Left ventricle myocardium inferior (tissue), 1 donor: Measurements from ENCODE around the gene THSD1. TPM values are rescaled to one million over a fixed set of nuclear protein-coding genes. Genes with fewer than 3 reads are reported as not detected.
"Not testable (repeated sequence)": the region's sequence is repeated elsewhere in the genome, so short reads cannot be mapped to it uniquely, and the experiment has no call there.

Experiments
- DNase-seq: peaks from one replicate; pipeline ENCODE4 v3.0.0-alpha.2; 2020
- H3K27ac ChIP-seq: fragments of 200-600 bp; replicated peaks from 2 replicates; pipeline ENCODE4 v1.8.0; 2021
- H3K27me3 ChIP-seq: fragments of 200-600 bp; 2 replicates; pipeline ENCODE4 v1.8.0; 2021; ENCODE audit warnings: low read depth
- H3K36me3 ChIP-seq: fragments of 200-600 bp; 2 replicates; pipeline ENCODE4 v1.8.0; 2021
- H3K4me1 ChIP-seq: fragments of 200-600 bp; 2 replicates; pipeline ENCODE4 v1.8.0; 2021
- H3K4me3 ChIP-seq: fragments of 200-600 bp; 2 replicates; pipeline ENCODE4 v1.8.0; 2021; ENCODE audit warnings: mild to moderate bottlenecking, moderate library complexity
- H3K9me3 ChIP-seq: fragments of 200-600 bp; replicated peaks from 2 replicates; pipeline ENCODE4 v1.8.0; 2021
- intact Hi-C: fragments of 100-400 bp; cut with micrococcal nuclease; formaldehyde crosslinking; loops from one replicate; pipeline ENCODE4 v1.11.0; 2022
- total RNA-seq: library from RNA; stranded (reverse); fragmentation: NEBNext Ultra II Directional; extraction: Animal tissue kit (Norgen Biotek cat#: 25700); gene quantifications from one replicate; pipeline ENCODE4 v1.2.1, GENCODE V29; 2021
- TF ChIP-seq, protein P1 (sequence below): fragments of 200-600 bp; IDR thresholded peaks from 2 replicates; pipeline ENCODE4 v1.8.0; 2021; ENCODE audit warnings: antibody characterized with exemption, mild to moderate bottlenecking, borderline replicate concordance
- donor health status: DM: no; HTN: yes; CAD: no; lungs with severe emphysema.

The THSD1 gene
- total RNA-seq, 1 donor from 2014 or later: 4.2 TPM

DNA sequence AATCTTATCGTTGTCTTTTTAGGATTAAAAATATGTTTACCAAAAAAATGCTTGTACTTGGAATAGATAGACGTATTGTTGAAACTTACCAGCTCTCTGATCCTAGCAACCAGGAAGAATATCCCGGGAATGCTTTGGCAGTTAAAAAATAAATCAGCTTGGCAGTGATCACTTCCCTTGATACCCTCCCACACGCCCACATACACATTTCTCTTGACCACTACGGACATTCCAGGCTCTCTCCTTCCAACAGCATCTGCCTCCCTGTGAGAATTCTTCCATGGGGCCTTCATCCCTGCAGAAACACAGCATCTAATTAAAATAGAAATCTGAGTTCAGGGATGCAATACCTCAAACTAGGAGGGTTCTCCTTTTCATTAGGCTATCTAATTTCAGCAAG lies 57.9 kb downstream of the THSD1 start:
- Histone ChIP-seq H3K27me3 (no peaks in the 10 kb centered on the region), H3K4me1 (no peaks in the 10 kb centered on the region), H3K36me3 (no peaks in the 10 kb centered on the region), H3K27ac (no peak overlapping the region), H3K9me3 (no peaks in the 10 kb centered on the region), H3K4me3 (no peak overlapping the region)
- TF ChIP-seq, protein P1, sequence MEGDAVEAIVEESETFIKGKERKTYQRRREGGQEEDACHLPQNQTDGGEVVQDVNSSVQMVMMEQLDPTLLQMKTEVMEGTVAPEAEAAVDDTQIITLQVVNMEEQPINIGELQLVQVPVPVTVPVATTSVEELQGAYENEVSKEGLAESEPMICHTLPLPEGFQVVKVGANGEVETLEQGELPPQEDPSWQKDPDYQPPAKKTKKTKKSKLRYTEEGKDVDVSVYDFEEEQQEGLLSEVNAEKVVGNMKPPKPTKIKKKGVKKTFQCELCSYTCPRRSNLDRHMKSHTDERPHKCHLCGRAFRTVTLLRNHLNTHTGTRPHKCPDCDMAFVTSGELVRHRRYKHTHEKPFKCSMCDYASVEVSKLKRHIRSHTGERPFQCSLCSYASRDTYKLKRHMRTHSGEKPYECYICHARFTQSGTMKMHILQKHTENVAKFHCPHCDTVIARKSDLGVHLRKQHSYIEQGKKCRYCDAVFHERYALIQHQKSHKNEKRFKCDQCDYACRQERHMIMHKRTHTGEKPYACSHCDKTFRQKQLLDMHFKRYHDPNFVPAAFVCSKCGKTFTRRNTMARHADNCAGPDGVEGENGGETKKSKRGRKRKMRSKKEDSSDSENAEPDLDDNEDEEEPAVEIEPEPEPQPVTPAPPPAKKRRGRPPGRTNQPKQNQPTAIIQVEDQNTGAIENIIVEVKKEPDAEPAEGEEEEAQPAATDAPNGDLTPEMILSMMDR: no peak
- no peak for DNase-seq
- intact Hi-C loops: no loop called here

DNA sequence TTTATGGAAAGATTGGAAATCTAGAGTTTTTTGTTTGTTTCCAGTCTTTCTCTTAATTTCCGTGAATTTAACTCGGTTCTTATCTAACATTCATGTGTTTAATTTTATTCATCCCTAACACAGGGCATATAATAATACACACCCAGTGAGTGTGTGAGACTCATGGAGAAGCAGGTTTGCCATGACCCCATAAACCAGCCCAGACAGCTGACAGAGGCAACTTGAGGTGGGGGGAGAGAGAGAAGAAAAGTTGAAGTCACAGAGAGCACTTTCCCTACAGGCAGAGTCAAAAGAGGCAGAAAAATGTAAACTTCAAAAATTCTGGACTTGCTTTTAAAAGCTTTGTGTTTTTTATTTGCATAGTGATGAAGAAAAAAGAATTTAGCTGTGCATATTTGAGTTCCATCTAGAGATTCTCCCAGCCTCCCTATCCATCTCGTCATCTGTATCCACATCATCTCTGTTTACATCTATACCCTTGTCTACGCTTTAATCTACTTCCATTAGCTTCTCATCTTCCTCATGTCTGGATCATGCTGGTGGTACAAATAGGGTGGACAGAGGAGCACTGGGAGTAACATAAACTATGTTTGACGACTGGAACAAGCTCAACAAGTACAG lies 60.2 kb downstream of the THSD1 start:
- intact Hi-C loops: no loop called here
- no peaks in the 10 kb centered on the region for H3K4me1 ChIP-seq
- no peak overlapping the region for H3K4me3 ChIP-seq
- H3K36me3 ChIP-seq: no peaks in the 10 kb centered on the region
- H3K9me3 ChIP-seq: no peaks in the 10 kb centered on the region
- H3K27me3 ChIP-seq: no peaks in the 10 kb centered on the region
- no peak for DNase-seq
- peak overlapping the region; percentile 71 for H3K27ac ChIP-seq
- TF ChIP-seq, protein P1: no peak

DNA sequence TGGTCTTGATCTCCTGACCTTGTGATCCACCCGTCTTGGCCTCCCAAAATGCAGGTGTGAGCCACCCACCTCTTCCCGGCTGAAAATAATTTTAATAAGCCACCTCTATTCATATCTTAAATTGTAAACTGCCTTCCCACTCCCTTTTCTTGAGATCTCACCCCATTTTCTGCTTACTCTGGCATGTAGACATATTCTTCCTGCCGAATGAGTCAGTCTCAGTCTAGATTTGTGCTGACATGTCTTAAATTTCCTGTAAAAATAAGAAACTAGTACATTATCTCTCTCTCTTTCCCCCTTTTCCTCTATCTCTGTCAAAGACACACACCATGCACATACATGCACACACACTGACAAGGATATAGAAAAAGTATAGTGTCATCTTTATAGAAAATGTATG lies 60.9 kb downstream of the THSD1 start:
- no peaks in the 10 kb centered on the region for H3K36me3 ChIP-seq
- DNase-seq: no peak
- no peak overlapping the region for H3K4me3 ChIP-seq
- H3K27ac ChIP-seq: peak overlapping the region; percentile 71
- H3K4me1 ChIP-seq: no peaks in the 10 kb centered on the region
- H3K27me3 ChIP-seq: no peaks in the 10 kb centered on the region
- intact Hi-C loops: no loop called here
- H3K9me3 ChIP-seq: no peaks in the 10 kb centered on the region
- TF ChIP-seq, protein P1: no peak

DNA sequence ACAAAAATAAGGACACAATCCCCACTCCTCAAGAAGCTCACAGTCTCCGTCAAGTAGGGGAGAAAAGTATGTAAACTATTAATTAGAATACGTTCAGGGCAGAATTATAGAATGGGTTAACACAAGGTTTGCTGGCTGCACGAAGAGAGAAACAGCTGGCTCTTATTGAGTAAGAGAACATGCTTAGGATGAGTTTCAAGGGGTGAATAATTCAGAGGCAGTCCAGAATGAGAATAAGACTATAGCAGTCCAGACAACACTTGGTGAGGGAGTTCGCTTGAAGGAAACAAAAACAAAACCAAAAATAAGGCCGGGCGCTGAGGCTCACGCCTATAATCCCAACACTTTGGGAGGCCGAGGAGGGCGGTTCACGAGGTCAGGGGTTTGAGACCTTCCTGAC lies 61.9 kb downstream of the THSD1 start:
- TF ChIP-seq, protein P1: no peak
- H3K4me3 ChIP-seq: peak overlapping the region; percentile 36
- no peaks in the 10 kb centered on the region for H3K36me3 ChIP-seq
- H3K27ac ChIP-seq: peak overlapping the region; percentile 71
- H3K27me3 ChIP-seq: no peaks in the 10 kb centered on the region
- H3K4me1 ChIP-seq: no peaks in the 10 kb centered on the region
- intact Hi-C loops: no loop called here
- no peak for DNase-seq
- no peaks in the 10 kb centered on the region for H3K9me3 ChIP-seq

DNA sequence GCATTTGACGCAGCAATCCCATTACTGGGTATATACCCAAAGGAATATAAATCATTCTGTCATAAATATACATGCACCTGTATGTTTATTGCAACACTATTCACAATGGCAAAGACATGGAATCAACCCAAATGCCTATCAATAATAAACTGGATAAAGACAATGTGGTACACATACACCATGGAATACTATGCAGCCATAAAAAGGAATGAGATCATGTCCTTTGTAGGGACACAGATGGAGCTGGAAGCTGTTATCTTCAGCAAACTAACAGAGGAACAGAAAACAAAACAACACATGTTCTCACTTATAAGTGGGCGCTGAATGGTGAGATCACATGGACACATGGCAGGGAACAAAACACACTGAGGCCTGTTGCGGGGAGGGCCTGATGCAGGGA lies 63.8 kb downstream of the THSD1 start:
- intact Hi-C loops, H3K27me3 ChIP-seq, H3K9me3 ChIP-seq: not testable (repeated sequence)

DNA sequence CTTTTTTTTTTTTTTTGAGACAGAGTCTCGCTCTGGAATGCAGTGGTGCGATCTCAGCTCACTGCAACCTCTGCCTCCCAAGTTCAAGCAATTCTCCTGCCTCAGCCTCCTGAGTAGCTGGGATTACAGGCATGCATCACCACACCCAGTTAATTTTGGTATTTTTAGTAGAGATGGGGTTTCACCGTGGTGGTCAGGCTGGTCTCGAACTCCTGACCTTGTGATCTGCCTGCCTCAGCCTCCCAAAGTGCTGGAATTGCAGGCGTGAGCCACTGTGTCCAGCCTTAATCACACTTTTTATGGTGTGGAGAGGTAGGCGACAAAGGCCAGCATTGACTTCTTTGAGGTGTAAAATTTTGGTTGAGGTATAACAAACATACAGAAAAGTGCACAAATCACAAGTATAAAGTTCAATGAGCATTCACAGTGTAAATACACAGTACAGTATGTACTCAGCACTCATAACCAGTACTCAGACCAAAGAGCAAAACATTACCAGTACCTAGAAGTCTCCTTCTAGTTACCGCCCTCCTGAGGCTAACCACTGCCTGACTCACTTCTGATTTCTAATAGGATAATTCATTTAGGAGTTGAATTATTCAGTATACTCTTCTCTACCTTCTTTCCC lies 68.0 kb downstream of the THSD1 start:
- H3K4me3 ChIP-seq, H3K9me3 ChIP-seq, DNase-seq, H3K36me3 ChIP-seq, intact Hi-C loops, H3K4me1 ChIP-seq, H3K27me3 ChIP-seq, H3K27ac ChIP-seq: not testable (repeated sequence)

More for the DNA sequence above, 63.8 kb downstream of the THSD1 start:
- H3K4me1 ChIP-seq, H3K36me3 ChIP-seq, H3K4me3 ChIP-seq, H3K27ac ChIP-seq, DNase-seq: not testable (repeated sequence)

DNA sequence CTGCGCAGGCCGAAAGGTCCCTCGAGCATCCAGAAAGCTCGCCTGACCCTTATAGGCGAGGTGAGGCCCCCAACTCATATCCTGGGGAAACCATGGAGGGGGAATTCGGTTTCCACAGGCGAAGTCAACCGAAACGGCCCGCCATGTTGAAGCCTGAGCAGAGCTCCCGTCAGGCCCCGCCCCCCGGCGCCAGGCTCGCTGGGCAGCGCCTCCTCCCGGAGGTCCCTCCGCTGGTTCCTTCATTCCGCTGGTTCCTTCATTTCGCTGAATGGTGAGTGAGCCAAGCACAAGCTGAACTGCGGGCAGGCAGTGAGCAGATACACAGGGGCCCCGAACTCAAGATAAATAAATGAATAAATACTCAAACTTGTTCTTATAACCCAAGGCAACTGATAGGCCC lies 71.9 kb downstream of the THSD1 start:
- H3K9me3 ChIP-seq, DNase-seq, H3K27ac ChIP-seq, intact Hi-C loops, H3K27me3 ChIP-seq, H3K36me3 ChIP-seq, H3K4me1 ChIP-seq, H3K4me3 ChIP-seq: not testable (repeated sequence)

DNA sequence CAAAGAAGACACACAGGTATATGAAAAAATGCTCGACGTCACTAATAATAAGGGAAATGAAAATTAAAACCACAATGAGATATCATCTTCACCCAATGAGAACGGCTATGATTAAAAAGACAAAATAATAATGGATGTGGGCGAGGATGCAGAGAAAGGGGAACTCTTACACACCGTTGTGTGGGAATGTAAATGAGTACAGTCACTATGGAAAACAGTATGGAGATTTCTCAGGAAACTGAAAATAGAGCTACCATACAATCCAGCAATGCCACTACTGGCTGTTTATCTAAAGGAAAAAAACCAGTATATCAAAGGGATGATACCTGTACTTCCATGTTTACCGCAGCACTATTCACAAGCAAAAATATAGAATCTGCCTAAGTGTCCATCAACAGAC lies 74.1 kb downstream of the THSD1 start:
- DNase-seq, H3K27me3 ChIP-seq, H3K4me1 ChIP-seq, H3K36me3 ChIP-seq, H3K9me3 ChIP-seq, H3K4me3 ChIP-seq, H3K27ac ChIP-seq, intact Hi-C loops: not testable (repeated sequence)
